Activated CD4-positive, alpha-beta T cell treated with anti-CD3 and anti-CD28 coated beads, Interleukin-2, Interleukin-4, amounts not matched to agents 100 ng/mL and 50 ng/mL, durations not matched to agents 16 hours and 8 hours (primary cell): ENCODE results near the gene SKIL.

ENCODE experiments used
- DNase-seq: peaks from one replicate; pipeline ENCODE4 v3.0.0-alpha.2; 2020; ENCODE audit warnings: low spot score

Gene SKIL

DNA sequence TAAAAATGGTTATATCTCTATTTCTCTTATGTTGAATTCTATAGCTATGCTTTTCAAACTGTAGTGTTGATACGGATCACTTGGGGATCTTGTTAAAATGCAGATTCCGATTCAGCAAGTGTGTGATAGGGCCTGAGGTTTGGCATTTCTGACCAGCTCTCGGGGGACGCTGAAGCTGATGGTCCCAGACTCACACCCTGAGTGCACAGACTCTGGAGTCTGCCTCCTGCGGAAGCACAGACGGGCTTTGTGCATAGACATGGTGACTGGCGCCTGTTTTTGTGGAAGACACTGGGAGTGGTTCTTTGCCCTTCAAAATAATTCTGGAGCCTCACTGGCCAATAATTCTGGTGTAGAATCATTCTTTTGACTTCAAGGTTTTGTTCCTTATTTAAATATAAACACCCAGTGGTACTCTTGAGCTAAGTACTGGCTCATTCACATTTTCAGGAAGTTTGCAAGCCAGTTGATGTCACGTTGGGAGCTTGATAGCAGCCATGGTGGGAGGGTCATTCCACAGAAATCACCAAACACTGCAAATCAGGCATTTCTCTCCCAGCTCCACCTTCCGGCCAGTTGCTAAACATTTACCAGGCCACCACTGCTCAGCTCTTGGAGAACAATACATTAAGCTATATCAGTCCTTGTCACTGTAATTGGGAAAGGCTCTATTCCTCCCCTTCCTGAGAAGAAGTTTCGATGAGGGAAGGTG is 80.3 kb downstream of the SKIL start:
- DNase-seq: no peak

DNA sequence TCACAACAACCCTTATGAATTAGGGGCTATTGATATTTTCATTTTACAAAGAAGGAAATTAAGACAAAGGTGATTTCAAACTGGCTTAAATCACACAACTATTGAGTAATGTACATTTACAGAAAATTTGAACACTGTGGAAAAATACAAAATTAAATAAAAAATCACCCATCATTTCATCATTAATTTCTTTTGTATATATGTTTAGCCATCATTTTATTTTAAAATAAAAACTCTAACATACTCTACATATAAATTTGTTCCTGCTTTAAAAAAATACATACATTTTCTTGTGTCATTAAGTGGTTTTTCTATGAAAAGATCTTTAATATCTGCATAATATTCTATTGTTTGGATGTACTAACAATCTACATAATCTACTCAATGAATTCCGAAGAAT is 81.3 kb downstream of the SKIL start:
- no peak for DNase-seq

DNA sequence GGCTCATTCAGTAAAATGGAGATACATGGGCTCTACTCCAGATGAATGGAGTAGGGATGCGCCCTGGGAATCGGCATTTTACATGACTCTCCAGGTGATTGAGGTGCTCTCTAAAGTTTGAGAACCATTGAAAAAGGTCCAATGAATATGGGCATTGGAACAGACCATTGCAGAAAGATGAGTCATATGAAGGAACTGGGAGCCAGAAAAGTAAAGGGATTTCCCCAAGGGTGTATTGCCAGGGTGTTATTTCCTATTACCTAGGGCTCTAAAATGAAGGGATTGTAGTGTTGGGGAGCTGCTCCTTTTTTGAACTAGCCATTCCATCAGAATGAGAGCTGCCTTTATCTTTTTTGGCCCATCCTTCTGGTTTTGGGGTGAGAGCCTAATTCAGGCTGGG is 82.8 kb downstream of the SKIL start:
- DNase-seq: no peak

DNA sequence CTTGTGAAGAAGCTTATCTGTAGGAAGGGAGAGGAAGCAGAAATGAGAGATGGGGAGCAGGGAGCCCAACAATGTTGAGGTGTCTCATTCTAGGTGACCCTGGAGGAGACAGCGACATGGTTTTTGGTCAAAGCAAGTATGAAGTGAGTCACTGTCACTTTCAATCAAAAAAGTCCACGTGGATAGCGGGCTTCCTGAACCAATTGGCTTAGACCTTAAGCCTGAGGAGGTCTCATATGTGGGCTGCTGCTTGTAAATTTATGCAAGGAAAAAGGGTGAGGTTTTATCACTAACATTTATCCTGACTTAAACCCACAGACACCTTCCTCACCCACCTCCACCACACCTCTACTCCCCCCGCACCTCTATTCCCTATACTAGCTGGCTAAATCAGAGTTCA is 83.9 kb downstream of the SKIL start:
- no peak for DNase-seq

DNA sequence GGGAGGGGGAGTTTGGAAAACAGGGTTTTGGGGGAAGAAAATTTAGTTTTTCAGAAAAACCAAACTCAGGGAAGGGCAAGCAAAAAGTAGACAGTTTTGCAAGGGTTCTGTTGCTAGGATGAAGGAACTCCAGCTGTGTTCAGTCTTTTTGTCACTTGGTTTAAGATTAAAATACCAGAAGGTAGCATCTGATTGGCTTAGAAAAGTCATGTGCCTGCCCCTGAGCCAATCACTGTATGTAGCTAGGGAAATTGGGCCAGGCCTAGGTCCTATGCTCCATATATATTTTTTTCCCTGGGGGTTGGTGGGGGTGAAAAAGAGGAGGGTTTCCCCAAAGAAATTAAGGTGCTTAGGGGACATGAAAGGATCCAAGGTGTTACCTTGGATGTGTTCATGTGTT is 85.4 kb downstream of the SKIL start:
- no peak for DNase-seq

DNA sequence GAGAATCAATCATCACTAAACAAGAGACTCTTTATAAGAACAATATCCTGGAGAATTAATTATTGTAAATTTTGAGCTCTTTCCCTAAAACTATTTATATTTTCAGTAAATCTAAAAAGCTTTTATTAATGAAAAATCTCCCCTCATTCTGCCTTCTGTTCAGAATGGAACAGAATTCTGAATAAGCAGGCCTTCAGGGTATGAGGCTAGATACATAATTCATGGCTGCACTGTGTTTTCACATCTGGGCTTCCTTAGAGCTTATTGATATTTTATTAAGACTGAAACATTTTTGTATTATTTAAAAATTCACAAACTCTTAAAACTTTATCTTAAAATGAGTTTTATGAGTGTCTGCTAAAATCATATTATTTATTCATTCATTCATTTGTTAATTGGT is 85.9 kb downstream of the SKIL start:
- no peak for DNase-seq
